K562 (cell line): Measurements from ENCODE around the gene ERICH6. TPM values are rescaled to one million over a fixed set of nuclear protein-coding genes. Genes with fewer than 3 reads are reported as not detected.

Source experiments
- CBX5 ChIP-seq: IDR thresholded peaks from 2 replicates; pipeline ENCODE4 v1.6.1; 2014; ENCODE audit warnings: low read depth, borderline replicate concordance
- HNRNPLL ChIP-seq: fragments of 200-400 bp; formaldehyde crosslinking; IDR thresholded peaks from 2 replicates; pipeline ENCODE4 v1.6.1; 2017; ENCODE audit warnings: low read length, low read depth, mild to moderate bottlenecking; ENCODE audit not compliant: poor library complexity, severe bottlenecking
- HSF4 ChIP-seq: fragments of 250-450 bp; sonication (Bioruptor Pico); IDR thresholded peaks from 2 replicates; pipeline ENCODE4 v2.1.2; 2022; ENCODE audit warnings: mild to moderate bottlenecking, moderate library complexity, borderline replicate concordance
- PTBP1 ChIP-seq: fragments of 200-400 bp; formaldehyde crosslinking; IDR thresholded peaks from 2 replicates; pipeline ENCODE4 v1.6.1; 2017; ENCODE audit warnings: low read depth, low read length
- PTRF ChIP-seq: fragments of 450-650 bp; IDR thresholded peaks from 2 replicates; pipeline ENCODE4 v1.6.1; 2016; ENCODE audit warnings: mild to moderate bottlenecking, missing genetic modification characterization, missing compliant biosample characterization
- SRSF7 ChIP-seq: fragments of 200-400 bp; formaldehyde crosslinking; optimal IDR thresholded peaks from 2 replicates; pipeline ENCODE3; 2017; ENCODE audit warnings: mild to moderate bottlenecking, low read depth, low read length
- ZFP36 ChIP-seq: fragments of 150-350 bp; IDR thresholded peaks from 2 replicates; pipeline ENCODE4 v1.6.1; 2018; ENCODE audit warnings: low read length, low read depth; ENCODE audit not compliant: partially characterized antibody
- ZNF274 ChIP-seq: IDR thresholded peaks from 2 replicates; pipeline ENCODE4 v1.6.1; 2011; ENCODE audit warnings: low read depth, mild to moderate bottlenecking, low read length, moderate library complexity, borderline replicate concordance
- ZNF76 ChIP-seq: fragments of 250-450 bp; sonication (Bioruptor Pico); IDR thresholded peaks from 2 replicates; pipeline ENCODE4 v1.4.0; 2020; ENCODE audit warnings: mild to moderate bottlenecking, moderate library complexity, borderline replicate concordance
- polyA plus RNA-seq, 8 experiments: library from polyadenylated mRNA; depleted of rRNA in 4 of 8; stranded (reverse) in 5 of 8; unstranded in 3 of 8; fragments of >200 nt; fragmentation: Nextera tagmentation in 2 of 8; fragmentation: Illumina TruSeq in 1 of 8; extraction: Ambion mirVana in 2 of 8; extraction: Trizol in 1 of 8; gene quantifications; 2 replicates each; pipeline versions ENCODE4 v1.2.1 to v1.2.3, GENCODE V29; 2011 to 2014; ENCODE audit warnings: inconsistent platforms in 1 of 8, missing spikeins in 1 of 8
- total RNA-seq, 7 experiments: library from RNA; depleted of rRNA in 6 of 7; stranded (reverse); fragments of >200 nt in 6 of 7; fragmentation: Illumina TruSeq in 2 of 7; extraction: Trizol in 2 of 7; gene quantifications; 2 replicates each; pipeline versions ENCODE4 v1.2.1 to v1.2.3, GENCODE V29; 2011 to 2021; ENCODE audit warnings: low replicate concordance in 1 of 7
- TF ChIP-seq, protein P1 (sequence below): sonication (generic); formaldehyde crosslinking; IDR thresholded peaks from 2 replicates; pipeline ENCODE4 v1.8.1; 2022; ENCODE audit warnings: missing genetic modification reagents
- TF ChIP-seq, protein P2 (sequence below), 2 experiments: fragments of 150-350 bp in 1 of 2; IDR thresholded peaks; 2 replicates each; pipeline ENCODE4 v1.6.1; 2012 to 2016; ENCODE audit warnings: low read depth in 2 of 2, low read length in 2 of 2, mild to moderate bottlenecking in 1 of 2, moderate library complexity in 1 of 2
- TF ChIP-seq, protein P3 (sequence below): fragments of 450-650 bp; IDR thresholded peaks from 2 replicates; pipeline ENCODE4 v1.6.1; 2017; ENCODE audit warnings: antibody characterized with exemption, mild to moderate bottlenecking
- TF ChIP-seq, protein P4 (sequence below): fragments of 200-800 bp; sonication (Bioruptor generic); IDR thresholded peaks from 2 replicates; pipeline ENCODE4 v1.6.1; 2016; ENCODE audit warnings: missing genetic modification characterization, missing compliant biosample characterization

Gene ERICH6
- total and polyA plus RNA-seq, 9 of the 15 experiments (the other 6 are each of a cell fraction or from before 2014, with no cell fraction given): not detected

DNA sequence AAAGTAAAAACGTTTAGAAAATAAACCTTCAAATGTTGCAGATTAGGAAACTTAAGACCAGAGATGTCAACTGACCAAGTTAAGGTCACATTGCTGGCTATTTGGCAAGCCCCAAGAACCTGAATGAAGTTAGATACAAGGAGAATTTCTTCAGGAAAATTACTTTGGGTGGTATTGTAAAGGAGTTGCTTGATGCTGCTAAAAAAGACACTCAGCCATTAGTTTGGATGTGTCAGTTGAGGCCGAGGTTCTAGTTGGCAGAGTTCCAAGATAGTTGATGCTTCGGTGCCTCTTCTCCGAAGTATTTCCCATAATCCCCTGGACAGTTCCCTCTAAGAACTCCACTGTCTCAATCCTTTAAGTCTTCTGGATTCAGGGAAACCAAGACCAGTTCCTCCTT lies 35.0 kb upstream of the ERICH6 start (continued):
- TF ChIP-seq, protein P1, sequence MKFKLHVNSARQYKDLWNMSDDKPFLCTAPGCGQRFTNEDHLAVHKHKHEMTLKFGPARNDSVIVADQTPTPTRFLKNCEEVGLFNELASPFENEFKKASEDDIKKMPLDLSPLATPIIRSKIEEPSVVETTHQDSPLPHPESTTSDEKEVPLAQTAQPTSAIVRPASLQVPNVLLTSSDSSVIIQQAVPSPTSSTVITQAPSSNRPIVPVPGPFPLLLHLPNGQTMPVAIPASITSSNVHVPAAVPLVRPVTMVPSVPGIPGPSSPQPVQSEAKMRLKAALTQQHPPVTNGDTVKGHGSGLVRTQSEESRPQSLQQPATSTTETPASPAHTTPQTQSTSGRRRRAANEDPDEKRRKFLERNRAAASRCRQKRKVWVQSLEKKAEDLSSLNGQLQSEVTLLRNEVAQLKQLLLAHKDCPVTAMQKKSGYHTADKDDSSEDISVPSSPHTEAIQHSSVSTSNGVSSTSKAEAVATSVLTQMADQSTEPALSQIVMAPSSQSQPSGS (CRISPR knock-in tag): no peak
- no peak for TF ChIP-seq PTRF (tag)
- TF ChIP-seq ZNF274: no peak
- no peak for TF ChIP-seq PTBP1
- TF ChIP-seq, protein P2, sequence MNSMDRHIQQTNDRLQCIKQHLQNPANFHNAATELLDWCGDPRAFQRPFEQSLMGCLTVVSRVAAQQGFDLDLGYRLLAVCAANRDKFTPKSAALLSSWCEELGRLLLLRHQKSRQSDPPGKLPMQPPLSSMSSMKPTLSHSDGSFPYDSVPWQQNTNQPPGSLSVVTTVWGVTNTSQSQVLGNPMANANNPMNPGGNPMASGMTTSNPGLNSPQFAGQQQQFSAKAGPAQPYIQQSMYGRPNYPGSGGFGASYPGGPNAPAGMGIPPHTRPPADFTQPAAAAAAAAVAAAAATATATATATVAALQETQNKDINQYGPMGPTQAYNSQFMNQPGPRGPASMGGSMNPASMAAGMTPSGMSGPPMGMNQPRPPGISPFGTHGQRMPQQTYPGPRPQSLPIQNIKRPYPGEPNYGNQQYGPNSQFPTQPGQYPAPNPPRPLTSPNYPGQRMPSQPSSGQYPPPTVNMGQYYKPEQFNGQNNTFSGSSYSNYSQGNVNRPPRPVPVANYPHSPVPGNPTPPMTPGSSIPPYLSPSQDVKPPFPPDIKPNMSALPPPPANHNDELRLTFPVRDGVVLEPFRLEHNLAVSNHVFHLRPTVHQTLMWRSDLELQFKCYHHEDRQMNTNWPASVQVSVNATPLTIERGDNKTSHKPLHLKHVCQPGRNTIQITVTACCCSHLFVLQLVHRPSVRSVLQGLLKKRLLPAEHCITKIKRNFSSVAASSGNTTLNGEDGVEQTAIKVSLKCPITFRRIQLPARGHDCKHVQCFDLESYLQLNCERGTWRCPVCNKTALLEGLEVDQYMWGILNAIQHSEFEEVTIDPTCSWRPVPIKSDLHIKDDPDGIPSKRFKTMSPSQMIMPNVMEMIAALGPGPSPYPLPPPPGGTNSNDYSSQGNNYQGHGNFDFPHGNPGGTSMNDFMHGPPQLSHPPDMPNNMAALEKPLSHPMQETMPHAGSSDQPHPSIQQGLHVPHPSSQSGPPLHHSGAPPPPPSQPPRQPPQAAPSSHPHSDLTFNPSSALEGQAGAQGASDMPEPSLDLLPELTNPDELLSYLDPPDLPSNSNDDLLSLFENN (IDR thresholded peaks at IDR 0.05; ENCODE audit: low read depth in 2 of 2, low read length in 2 of 2): no peak
- peak; percentile 22 for TF ChIP-seq ZFP36
- no peak for TF ChIP-seq HNRNPLL
- TF ChIP-seq, protein P3, sequence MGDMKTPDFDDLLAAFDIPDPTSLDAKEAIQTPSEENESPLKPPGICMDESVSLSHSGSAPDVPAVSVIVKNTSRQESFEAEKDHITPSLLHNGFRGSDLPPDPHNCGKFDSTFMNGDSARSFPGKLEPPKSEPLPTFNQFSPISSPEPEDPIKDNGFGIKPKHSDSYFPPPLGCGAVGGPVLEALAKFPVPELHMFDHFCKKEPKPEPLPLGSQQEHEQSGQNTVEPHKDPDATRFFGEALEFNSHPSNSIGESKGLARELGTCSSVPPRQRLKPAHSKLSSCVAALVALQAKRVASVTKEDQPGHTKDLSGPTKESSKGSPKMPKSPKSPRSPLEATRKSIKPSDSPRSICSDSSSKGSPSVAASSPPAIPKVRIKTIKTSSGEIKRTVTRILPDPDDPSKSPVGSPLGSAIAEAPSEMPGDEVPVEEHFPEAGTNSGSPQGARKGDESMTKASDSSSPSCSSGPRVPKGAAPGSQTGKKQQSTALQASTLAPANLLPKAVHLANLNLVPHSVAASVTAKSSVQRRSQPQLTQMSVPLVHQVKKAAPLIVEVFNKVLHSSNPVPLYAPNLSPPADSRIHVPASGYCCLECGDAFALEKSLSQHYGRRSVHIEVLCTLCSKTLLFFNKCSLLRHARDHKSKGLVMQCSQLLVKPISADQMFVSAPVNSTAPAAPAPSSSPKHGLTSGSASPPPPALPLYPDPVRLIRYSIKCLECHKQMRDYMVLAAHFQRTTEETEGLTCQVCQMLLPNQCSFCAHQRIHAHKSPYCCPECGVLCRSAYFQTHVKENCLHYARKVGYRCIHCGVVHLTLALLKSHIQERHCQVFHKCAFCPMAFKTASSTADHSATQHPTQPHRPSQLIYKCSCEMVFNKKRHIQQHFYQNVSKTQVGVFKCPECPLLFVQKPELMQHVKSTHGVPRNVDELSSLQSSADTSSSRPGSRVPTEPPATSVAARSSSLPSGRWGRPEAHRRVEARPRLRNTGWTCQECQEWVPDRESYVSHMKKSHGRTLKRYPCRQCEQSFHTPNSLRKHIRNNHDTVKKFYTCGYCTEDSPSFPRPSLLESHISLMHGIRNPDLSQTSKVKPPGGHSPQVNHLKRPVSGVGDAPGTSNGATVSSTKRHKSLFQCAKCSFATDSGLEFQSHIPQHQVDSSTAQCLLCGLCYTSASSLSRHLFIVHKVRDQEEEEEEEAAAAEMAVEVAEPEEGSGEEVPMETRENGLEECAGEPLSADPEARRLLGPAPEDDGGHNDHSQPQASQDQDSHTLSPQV: peak; percentile 59
- TF ChIP-seq, protein P4, sequence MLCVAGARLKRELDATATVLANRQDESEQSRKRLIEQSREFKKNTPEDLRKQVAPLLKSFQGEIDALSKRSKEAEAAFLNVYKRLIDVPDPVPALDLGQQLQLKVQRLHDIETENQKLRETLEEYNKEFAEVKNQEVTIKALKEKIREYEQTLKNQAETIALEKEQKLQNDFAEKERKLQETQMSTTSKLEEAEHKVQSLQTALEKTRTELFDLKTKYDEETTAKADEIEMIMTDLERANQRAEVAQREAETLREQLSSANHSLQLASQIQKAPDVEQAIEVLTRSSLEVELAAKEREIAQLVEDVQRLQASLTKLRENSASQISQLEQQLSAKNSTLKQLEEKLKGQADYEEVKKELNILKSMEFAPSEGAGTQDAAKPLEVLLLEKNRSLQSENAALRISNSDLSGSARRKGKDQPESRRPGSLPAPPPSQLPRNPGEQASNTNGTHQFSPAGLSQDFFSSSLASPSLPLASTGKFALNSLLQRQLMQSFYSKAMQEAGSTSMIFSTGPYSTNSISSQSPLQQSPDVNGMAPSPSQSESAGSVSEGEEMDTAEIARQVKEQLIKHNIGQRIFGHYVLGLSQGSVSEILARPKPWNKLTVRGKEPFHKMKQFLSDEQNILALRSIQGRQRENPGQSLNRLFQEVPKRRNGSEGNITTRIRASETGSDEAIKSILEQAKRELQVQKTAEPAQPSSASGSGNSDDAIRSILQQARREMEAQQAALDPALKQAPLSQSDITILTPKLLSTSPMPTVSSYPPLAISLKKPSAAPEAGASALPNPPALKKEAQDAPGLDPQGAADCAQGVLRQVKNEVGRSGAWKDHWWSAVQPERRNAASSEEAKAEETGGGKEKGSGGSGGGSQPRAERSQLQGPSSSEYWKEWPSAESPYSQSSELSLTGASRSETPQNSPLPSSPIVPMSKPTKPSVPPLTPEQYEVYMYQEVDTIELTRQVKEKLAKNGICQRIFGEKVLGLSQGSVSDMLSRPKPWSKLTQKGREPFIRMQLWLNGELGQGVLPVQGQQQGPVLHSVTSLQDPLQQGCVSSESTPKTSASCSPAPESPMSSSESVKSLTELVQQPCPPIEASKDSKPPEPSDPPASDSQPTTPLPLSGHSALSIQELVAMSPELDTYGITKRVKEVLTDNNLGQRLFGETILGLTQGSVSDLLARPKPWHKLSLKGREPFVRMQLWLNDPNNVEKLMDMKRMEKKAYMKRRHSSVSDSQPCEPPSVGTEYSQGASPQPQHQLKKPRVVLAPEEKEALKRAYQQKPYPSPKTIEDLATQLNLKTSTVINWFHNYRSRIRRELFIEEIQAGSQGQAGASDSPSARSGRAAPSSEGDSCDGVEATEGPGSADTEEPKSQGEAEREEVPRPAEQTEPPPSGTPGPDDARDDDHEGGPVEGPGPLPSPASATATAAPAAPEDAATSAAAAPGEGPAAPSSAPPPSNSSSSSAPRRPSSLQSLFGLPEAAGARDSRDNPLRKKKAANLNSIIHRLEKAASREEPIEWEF: no peak
- no peak for TF ChIP-seq SRSF7
- no peak for TF ChIP-seq ZNF76 (CRISPR knock-in tag)
- no peak for TF ChIP-seq CBX5
- 0 out of 2 replicates have a peak, but pooled peaks have one; percentile 13 for TF ChIP-seq HSF4
